ENCODE data around the gene PSENEN.

DNA sequence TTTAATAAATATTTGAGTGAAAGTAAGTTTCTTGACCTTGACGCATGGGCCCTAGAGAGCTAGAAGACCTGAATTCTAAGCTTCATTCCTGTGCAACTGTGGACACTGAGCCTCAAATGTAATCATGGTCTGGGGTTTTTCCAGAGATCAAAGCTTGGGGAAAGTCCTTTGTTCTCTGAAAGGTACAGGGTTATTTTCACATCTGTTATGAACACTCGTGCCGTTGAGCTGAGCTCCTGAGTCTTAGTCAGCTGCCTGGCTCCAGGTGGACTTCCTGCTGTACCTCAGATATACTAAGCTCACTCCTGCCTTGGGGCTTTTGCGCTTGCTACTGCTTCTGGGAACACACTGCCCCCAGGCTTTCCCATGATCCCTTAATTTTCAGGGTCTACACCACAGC lies 48.6 kb upstream of the PSENEN start:
- no peak for TF ChIP-seq CTCF (IDR thresholded peaks at IDR 0.05)
- no peak for TF ChIP-seq ZFX (IDR thresholded peaks at IDR 0.05; ENCODE audit: borderline replicate concordance)
